Gastrocnemius medialis (tissue), 4 donors: ENCODE results near the gene LMO7.

Experiments used
- CTCF ChIP-seq, 5 experiments: fragments of 450-650 bp in 3 of 5; fragments of 200-600 bp in 2 of 5; sonication (generic) in 2 of 5; IDR thresholded peaks in 4 of 5; conservative IDR thresholded peaks in 1 of 5; 1 replicate in 4 of 5; 2 replicates in 1 of 5; pipeline ENCODE4 v1.5.1; 2016 to 2019; ENCODE audit warnings: antibody characterized with exemption in 5 of 5, mild to moderate bottlenecking in 3 of 5, moderate library complexity in 3 of 5
- POLR2A ChIP-seq, 2 donors: fragments of 450-650 bp; IDR thresholded peaks; one replicate each; pipeline ENCODE4 v1.6.1; 2017; ENCODE audit warnings: antibody characterized with exemption in 2 of 2, mild to moderate bottlenecking in 2 of 2, moderate library complexity in 2 of 2

GRCh38 chr13:75902166-75903104 lies 266.3 kb downstream of the LMO7 start:
- TF ChIP-seq CTCF (IDR thresholded peaks at IDR 0.05 in 4 of 5, conservative IDR thresholded peaks at IDR 0.05 in 1 of 5) (no peak), POLR2A (IDR thresholded peaks at IDR 0.05) (no peak)
